ENCODE data around the gene BOC. TPM values are rescaled to one million over a fixed set of nuclear protein-coding genes. Genes with fewer than 3 reads are reported as not detected.

Gene BOC
- total RNA-seq, 2 experiments from 2014 or later = 0.03 TPM; not detected in 1

GRCh38 chr3:113232342-113232741 is 21.0 kb downstream of the BOC start:
- no peaks in the 10 kb centered on the region for H4K20me1 ChIP-seq (ENCODE audit: insufficient read depth, low read length)
- no peak for DNase-seq (ENCODE audit: low spot score)
- H3K27ac ChIP-seq (ENCODE audit: low read depth, low read length, poor library complexity, severe bottlenecking) = no peak overlapping the region
- H3K4me3 ChIP-seq (ENCODE audit: low read depth, low read length, poor library complexity, severe bottlenecking) = no peak overlapping the region
- no peaks in the 10 kb centered on the region for H3K9me3 ChIP-seq (ENCODE audit: low read length)
- no peak overlapping the region for H3K4me2 ChIP-seq (ENCODE audit: low read length)
- ChIA-PET POLR2A (interaction anchor here (0.6 kb wide), 1 partner anchor 807 kb away, joined by 3 read pairs; no protein-coding TSS in a partner anchor), CTCF (ENCODE audit: unreplicated experiment) (no interaction called here)
- H3K36me3 ChIP-seq (ENCODE audit: insufficient read depth, low read length) = no peaks in the 10 kb centered on the region
- TF ChIP-seq CTCF (conservative IDR thresholded peaks at IDR 0.05; ENCODE audit: low read length) (no peak), EZH2phosphoT487 (IDR thresholded peaks at IDR 0.05; ENCODE audit: borderline replicate concordance, low read depth, low read length) (no peak)
- H2AFZ ChIP-seq (ENCODE audit: low read length) = no peak overlapping the region
- H3K79me2 ChIP-seq (ENCODE audit: insufficient read depth, low read depth, low read length) = no peaks in the 10 kb centered on the region
- intact Hi-C loops (cut with micrococcal nuclease; ENCODE audit: unreplicated experiment) = no loop called here
- H3K4me1 ChIP-seq (ENCODE audit: insufficient read depth, low read length, poor library complexity, severe bottlenecking) = no peaks in the 10 kb centered on the region
- H3K9me2 ChIP-seq (ENCODE audit: insufficient read depth, low read length) = no peaks in the 10 kb centered on the region
- BruUV-seq (replicated peaks) = no TSS peak

GRCh38 chr3:113233497-113233896 is 22.1 kb downstream of the BOC start:
- H3K4me1 ChIP-seq (ENCODE audit: insufficient read depth, low read length, poor library complexity, severe bottlenecking) = no peaks in the 10 kb centered on the region
- CTCF ChIA-PET (ENCODE audit: unreplicated experiment) = no interaction called here
- no peak for DNase-seq (ENCODE audit: low spot score)
- no peaks in the 10 kb centered on the region for H4K20me1 ChIP-seq (ENCODE audit: insufficient read depth, low read length)
- H3K79me2 ChIP-seq (ENCODE audit: insufficient read depth, low read depth, low read length) = no peaks in the 10 kb centered on the region
- no peak overlapping the region for H2AFZ ChIP-seq (ENCODE audit: low read length)
- no peak overlapping the region for H3K4me2 ChIP-seq (ENCODE audit: low read length)
- TF ChIP-seq EZH2phosphoT487 (IDR thresholded peaks at IDR 0.05; ENCODE audit: borderline replicate concordance, low read depth, low read length) = no peak
- TF ChIP-seq CTCF (conservative IDR thresholded peaks at IDR 0.05; ENCODE audit: low read length) = no peak
- no TSS peak for BruUV-seq (replicated peaks)
- no peak overlapping the region for H3K27ac ChIP-seq (ENCODE audit: low read depth, low read length, poor library complexity, severe bottlenecking)
- POLR2A ChIA-PET = interaction anchor here (0.5 to 2.4 kb wide), 3 partner anchors 8 to 175 kb away, joined by 3 to 6 read pairs (median 5); no protein-coding TSS in a partner anchor
- no peak overlapping the region for H3K4me3 ChIP-seq (ENCODE audit: low read depth, low read length, poor library complexity, severe bottlenecking)
- no peaks in the 10 kb centered on the region for H3K9me2 ChIP-seq (ENCODE audit: insufficient read depth, low read length)
- intact Hi-C loops (cut with micrococcal nuclease; ENCODE audit: unreplicated experiment) = no loop called here
- H3K36me3 ChIP-seq (ENCODE audit: insufficient read depth, low read length) = no peaks in the 10 kb centered on the region
- no peaks in the 10 kb centered on the region for H3K9me3 ChIP-seq (ENCODE audit: low read length)

- H3K4me2 ChIP-seq (ENCODE audit: low read length) = no peak overlapping the region
- no peak for DNase-seq (ENCODE audit: low spot score)
- no TSS peak for BruUV-seq (replicated peaks)
- CTCF ChIA-PET (ENCODE audit: unreplicated experiment) = no interaction called here
- no peaks in the 10 kb centered on the region for H3K9me2 ChIP-seq (ENCODE audit: insufficient read depth, low read length)
- no peak overlapping the region for H3K27ac ChIP-seq (ENCODE audit: low read depth, low read length, poor library complexity, severe bottlenecking)
- intact Hi-C loops (cut with micrococcal nuclease; ENCODE audit: unreplicated experiment) = no loop called here
- no peak for TF ChIP-seq CTCF (conservative IDR thresholded peaks at IDR 0.05; ENCODE audit: low read length)
- no peak for TF ChIP-seq EZH2phosphoT487 (IDR thresholded peaks at IDR 0.05; ENCODE audit: borderline replicate concordance, low read depth, low read length)
- no peak overlapping the region for H3K4me3 ChIP-seq (ENCODE audit: low read depth, low read length, poor library complexity, severe bottlenecking)
- H2AFZ ChIP-seq (ENCODE audit: low read length) = no peak overlapping the region
- H3K9me3 ChIP-seq (ENCODE audit: low read length) = no peaks in the 10 kb centered on the region
- no peaks in the 10 kb centered on the region for H3K36me3 ChIP-seq (ENCODE audit: insufficient read depth, low read length)
- no peaks in the 10 kb centered on the region for H3K79me2 ChIP-seq (ENCODE audit: insufficient read depth, low read depth, low read length)
- no peaks in the 10 kb centered on the region for H4K20me1 ChIP-seq (ENCODE audit: insufficient read depth, low read length)
- POLR2A ChIA-PET = interaction anchor here (0.5 to 2.4 kb wide), 2 partner anchors 10 to 174 kb away, joined by 3 to 6 read pairs; no protein-coding TSS in a partner anchor
- no peaks in the 10 kb centered on the region for H3K4me1 ChIP-seq (ENCODE audit: insufficient read depth, low read length, poor library complexity, severe bottlenecking)
Measured at GRCh38 chr3:113234028-113234427, 22.7 kb downstream of the BOC start.

Data from OCI-LY7 (cell line).